ENCODE data around the gene SCRN2.

GRCh38 chr17:47792979-47793378 lies 48.1 kb downstream of the SCRN2 start:
- TF ChIP-seq, protein P1, sequence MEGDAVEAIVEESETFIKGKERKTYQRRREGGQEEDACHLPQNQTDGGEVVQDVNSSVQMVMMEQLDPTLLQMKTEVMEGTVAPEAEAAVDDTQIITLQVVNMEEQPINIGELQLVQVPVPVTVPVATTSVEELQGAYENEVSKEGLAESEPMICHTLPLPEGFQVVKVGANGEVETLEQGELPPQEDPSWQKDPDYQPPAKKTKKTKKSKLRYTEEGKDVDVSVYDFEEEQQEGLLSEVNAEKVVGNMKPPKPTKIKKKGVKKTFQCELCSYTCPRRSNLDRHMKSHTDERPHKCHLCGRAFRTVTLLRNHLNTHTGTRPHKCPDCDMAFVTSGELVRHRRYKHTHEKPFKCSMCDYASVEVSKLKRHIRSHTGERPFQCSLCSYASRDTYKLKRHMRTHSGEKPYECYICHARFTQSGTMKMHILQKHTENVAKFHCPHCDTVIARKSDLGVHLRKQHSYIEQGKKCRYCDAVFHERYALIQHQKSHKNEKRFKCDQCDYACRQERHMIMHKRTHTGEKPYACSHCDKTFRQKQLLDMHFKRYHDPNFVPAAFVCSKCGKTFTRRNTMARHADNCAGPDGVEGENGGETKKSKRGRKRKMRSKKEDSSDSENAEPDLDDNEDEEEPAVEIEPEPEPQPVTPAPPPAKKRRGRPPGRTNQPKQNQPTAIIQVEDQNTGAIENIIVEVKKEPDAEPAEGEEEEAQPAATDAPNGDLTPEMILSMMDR (IDR thresholded peaks at IDR 0.05; ENCODE audit: insufficient read depth, low read length), result no peak
- TF ChIP-seq SPI1 (IDR thresholded peaks at IDR 0.05; ENCODE audit: borderline replicate concordance, low read depth), result no peak
- TF ChIP-seq POLR2AphosphoS5 (IDR thresholded peaks at IDR 0.05; ENCODE audit: low read depth), result no peak
- TF ChIP-seq, protein P2, sequence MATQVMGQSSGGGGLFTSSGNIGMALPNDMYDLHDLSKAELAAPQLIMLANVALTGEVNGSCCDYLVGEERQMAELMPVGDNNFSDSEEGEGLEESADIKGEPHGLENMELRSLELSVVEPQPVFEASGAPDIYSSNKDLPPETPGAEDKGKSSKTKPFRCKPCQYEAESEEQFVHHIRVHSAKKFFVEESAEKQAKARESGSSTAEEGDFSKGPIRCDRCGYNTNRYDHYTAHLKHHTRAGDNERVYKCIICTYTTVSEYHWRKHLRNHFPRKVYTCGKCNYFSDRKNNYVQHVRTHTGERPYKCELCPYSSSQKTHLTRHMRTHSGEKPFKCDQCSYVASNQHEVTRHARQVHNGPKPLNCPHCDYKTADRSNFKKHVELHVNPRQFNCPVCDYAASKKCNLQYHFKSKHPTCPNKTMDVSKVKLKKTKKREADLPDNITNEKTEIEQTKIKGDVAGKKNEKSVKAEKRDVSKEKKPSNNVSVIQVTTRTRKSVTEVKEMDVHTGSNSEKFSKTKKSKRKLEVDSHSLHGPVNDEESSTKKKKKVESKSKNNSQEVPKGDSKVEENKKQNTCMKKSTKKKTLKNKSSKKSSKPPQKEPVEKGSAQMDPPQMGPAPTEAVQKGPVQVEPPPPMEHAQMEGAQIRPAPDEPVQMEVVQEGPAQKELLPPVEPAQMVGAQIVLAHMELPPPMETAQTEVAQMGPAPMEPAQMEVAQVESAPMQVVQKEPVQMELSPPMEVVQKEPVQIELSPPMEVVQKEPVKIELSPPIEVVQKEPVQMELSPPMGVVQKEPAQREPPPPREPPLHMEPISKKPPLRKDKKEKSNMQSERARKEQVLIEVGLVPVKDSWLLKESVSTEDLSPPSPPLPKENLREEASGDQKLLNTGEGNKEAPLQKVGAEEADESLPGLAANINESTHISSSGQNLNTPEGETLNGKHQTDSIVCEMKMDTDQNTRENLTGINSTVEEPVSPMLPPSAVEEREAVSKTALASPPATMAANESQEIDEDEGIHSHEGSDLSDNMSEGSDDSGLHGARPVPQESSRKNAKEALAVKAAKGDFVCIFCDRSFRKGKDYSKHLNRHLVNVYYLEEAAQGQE (IDR thresholded peaks at IDR 0.05; ENCODE audit: insufficient replicate concordance, low read depth), result no peak

All from HL-60 (cell line).